ENCODE measurements around the gene STAP2. TPM values are rescaled to one million over a fixed set of nuclear protein-coding genes. Genes with fewer than 3 reads are reported as not detected.

Gene STAP2
- total and polyA plus RNA-seq, 9 of the 15 experiments (the other 6 are each of a cell fraction or from before 2014, with no cell fraction given), result 1.2 to 9.8 (median 4.5) TPM

DNA sequence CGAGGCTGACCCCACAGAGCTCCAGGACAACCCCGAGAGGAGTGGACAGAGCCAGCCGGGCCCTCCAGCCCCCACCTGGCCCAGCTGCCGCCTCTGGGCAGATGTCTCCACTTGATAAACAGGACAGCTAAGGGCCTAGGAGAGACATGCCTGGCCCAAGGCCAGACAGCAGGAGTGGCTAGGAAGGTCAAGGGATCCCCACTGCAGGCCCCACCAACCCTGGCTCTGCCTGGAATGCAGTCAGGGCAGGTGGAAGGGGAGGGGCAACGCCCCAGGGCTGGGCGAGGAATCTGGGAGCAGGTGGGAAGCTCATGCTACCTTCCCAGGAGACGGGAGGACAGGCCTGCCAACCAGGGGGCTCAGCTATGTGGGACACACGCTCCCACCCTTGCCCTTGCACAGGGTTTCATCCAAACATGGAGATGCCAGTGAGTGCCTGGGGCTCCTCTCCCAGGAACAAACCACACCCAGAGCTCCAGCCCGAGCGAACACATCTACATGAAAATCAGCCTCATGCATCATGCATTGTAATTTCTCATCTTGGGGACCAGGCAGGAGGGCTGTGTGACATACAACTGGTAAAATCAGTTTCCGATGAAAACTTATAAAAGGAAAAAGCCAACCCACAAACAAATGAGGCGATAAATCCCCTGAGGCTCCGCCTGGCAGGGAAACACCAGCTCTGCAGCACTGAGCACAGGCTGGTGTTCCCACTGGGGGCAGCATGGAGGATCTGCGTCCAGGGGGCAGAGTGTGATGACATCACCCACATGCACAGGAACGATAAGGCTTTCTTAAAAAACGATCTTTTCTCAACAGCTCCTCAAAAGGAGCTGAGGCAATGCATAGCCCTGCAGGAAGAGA is 36.8 kb upstream of the STAP2 start (continued):
- TF ChIP-seq, protein P1, sequence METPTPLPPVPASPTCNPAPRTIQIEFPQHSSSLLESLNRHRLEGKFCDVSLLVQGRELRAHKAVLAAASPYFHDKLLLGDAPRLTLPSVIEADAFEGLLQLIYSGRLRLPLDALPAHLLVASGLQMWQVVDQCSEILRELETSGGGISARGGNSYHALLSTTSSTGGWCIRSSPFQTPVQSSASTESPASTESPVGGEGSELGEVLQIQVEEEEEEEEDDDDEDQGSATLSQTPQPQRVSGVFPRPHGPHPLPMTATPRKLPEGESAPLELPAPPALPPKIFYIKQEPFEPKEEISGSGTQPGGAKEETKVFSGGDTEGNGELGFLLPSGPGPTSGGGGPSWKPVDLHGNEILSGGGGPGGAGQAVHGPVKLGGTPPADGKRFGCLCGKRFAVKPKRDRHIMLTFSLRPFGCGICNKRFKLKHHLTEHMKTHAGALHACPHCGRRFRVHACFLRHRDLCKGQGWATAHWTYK (CRISPR knock-in tag; IDR thresholded peaks at IDR 0.05), result no peak
- TF ChIP-seq CBFA2T2 (conservative IDR thresholded peaks at IDR 0.05) (peak; percentile 89), RNF2 (IDR thresholded peaks at IDR 0.05) (peak; percentile 84), SOX6 (IDR thresholded peaks at IDR 0.05) (peak; percentile 72), THRA (IDR thresholded peaks at IDR 0.05) (no peak), YY1 (IDR thresholded peaks at IDR 0.05; ENCODE audit: borderline replicate concordance in 1 of 3, control insufficient read depth in 1 of 3, extremely low read depth in 1 of 3, insufficient read depth in 3 of 3, insufficient read length in 1 of 3, insufficient replicate concordance in 2 of 3, low read depth in 1 of 3, low read length in 2 of 3) (peak in 2 of 3 experiments; percentile 6 to 47), ZNF124 (CRISPR knock-in tag; IDR thresholded peaks at IDR 0.05) (peak; percentile 64; the same call in 1 of the 2 replicates), MTA1 (IDR thresholded peaks at IDR 0.05; ENCODE audit: borderline replicate concordance) (peak; percentile 45; the same call in 1 of the 2 replicates), TRIM24 (IDR thresholded peaks at IDR 0.05) (peak; percentile 53 to 74), SAFB (IDR thresholded peaks at IDR 0.05; ENCODE audit: borderline replicate concordance, low read depth, low read length) (no peak)
- TF ChIP-seq, protein P2, sequence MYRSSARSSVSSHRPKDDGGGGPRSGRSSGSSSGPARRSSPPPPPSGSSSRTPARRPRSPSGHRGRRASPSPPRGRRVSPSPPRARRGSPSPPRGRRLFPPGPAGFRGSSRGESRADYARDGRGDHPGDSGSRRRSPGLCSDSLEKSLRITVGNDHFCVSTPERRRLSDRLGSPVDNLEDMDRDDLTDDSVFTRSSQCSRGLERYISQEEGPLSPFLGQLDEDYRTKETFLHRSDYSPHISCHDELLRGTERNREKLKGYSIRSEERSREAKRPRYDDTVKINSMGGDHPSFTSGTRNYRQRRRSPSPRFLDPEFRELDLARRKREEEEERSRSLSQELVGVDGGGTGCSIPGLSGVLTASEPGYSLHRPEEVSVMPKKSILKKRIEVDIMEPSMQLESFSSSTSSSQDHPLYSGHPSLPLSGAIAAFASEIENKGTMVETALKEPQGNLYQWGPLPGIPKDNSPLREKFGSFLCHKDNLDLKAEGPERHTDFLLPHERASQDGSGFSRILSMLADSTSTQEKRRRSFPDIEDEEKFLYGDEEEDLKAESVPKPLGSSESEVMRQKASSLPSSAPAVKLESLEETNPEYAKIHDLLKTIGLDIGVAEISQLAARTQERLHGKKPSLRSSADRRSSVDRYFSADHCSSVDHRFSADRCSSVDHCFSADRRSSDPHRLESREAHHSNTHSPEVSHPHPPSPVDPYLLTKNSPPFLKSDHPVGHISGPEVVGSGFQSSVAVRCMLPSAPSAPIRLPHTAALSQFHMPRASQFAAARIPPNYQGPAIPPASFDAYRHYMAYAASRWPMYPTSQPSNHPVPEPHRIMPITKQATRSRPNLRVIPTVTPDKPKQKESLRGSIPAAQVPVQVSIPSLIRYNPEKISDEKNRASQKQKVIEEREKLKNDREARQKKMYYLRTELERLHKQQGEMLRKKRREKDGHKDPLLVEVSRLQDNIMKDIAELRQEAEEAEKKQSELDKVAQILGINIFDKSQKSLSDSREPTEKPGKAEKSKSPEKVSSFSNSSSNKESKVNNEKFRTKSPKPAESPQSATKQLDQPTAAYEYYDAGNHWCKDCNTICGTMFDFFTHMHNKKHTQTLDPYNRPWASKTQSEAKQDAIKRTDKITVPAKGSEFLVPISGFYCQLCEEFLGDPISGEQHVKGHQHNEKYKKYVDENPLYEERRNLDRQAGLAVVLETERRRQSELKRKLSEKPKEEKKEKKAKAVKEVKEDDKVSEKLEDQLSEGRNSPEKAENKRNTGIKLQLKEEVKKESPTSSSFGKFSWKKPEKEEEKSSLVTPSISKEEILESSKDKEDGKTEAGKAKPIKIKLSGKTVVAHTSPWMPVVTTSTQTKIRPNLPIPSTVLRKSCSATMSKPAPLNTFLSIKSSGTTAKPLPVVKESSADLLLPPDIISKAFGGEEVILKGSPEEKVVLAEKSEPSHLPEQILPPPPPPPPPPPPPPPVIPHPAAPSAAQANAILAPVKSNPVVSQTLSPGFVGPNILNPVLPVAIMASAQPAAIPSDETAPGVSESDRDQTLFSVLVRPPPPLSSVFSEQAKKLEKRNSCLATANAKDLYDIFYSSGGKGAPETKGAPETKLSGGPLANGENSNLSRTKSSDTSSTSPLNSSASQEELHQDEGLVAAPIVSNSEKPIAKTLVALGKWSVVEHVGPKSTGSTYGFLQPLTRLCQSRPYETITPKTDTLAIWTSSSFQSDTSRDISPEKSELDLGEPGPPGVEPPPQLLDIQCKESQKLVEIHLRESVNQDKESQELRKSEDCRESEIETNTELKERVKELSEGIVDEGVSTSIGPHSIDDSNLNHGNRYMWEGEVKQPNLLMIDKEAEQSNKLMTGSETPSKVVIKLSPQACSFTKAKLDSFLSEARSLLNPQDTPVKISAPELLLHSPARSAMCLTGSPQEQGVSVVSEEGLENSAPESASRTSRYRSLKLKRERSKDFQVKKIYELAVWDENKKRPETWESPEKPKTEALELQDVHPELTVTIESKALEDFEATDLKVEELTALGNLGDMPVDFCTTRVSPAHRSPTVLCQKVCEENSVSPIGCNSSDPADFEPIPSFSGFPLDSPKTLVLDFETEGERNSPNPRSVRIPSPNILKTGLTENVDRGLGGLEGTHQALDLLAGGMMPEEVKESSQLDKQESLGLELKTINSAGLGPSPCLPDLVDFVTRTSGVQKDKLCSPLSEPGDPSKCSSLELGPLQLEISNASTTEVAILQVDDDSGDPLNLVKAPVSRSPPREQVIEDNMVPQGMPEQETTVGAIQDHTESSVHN (IDR thresholded peaks at IDR 0.05; ENCODE audit: borderline replicate concordance in 1 of 2, low read depth in 1 of 2), result peak in 1 of 2 experiments; percentile 41; a peak in 1 of 4 replicates
- TF ChIP-seq, protein P3, sequence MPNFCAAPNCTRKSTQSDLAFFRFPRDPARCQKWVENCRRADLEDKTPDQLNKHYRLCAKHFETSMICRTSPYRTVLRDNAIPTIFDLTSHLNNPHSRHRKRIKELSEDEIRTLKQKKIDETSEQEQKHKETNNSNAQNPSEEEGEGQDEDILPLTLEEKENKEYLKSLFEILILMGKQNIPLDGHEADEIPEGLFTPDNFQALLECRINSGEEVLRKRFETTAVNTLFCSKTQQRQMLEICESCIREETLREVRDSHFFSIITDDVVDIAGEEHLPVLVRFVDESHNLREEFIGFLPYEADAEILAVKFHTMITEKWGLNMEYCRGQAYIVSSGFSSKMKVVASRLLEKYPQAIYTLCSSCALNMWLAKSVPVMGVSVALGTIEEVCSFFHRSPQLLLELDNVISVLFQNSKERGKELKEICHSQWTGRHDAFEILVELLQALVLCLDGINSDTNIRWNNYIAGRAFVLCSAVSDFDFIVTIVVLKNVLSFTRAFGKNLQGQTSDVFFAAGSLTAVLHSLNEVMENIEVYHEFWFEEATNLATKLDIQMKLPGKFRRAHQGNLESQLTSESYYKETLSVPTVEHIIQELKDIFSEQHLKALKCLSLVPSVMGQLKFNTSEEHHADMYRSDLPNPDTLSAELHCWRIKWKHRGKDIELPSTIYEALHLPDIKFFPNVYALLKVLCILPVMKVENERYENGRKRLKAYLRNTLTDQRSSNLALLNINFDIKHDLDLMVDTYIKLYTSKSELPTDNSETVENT (CRISPR knock-in tag; IDR thresholded peaks at IDR 0.05), result no peak
